IgD-negative memory B cell (primary cell): ENCODE data around the gene UBE2V1. TPM values are rescaled to one million over a fixed set of nuclear protein-coding genes. Genes with fewer than 3 reads are reported as not detected.
"Not testable (repeated sequence)": the region's sequence is repeated elsewhere in the genome, so short reads cannot be mapped to it uniquely, and the experiment has no call there.

ENCODE experiments used
- H3K27ac Mint-ChIP-seq, 3 donors: one replicate each; pipeline ENCODE4 v1.8.0; 2020 to 2022; ENCODE audit warnings: mild to moderate bottlenecking in 3 of 3, mixed read lengths in 3 of 3, moderate library complexity in 1 of 3
- H3K27me3 Mint-ChIP-seq: one replicate; pipeline ENCODE4 v1.8.0; 2021; ENCODE audit warnings: mixed read lengths
- H3K36me3 Mint-ChIP-seq: one replicate; pipeline ENCODE4 v1.8.0; 2020; ENCODE audit warnings: mild to moderate bottlenecking, mixed read lengths
- H3K4me1 Mint-ChIP-seq, 3 donors: one replicate each; pipeline ENCODE4 v1.8.0; 2020 to 2022; ENCODE audit warnings: mixed read lengths in 3 of 3, mild to moderate bottlenecking in 1 of 3
- H3K4me3 Mint-ChIP-seq, 4 donors: one replicate each; pipeline ENCODE4 v1.8.0; 2020 to 2022; ENCODE audit warnings: mild to moderate bottlenecking in 4 of 4, mixed read lengths in 4 of 4, moderate library complexity in 3 of 4
- H3K9me3 Mint-ChIP-seq, 3 donors: one replicate each; pipeline ENCODE4 v1.8.0; 2020 to 2021; ENCODE audit warnings: mixed read lengths in 3 of 3, mild to moderate bottlenecking in 1 of 3
- polyA plus RNA-seq: library from polyadenylated mRNA; unstranded; fragments of 300-500 nt; fragmentation: Illumina TruSeq; gene quantifications from one replicate; pipeline ENCODE4 v1.2.3, GENCODE V29; 2021

Gene UBE2V1
- polyA plus RNA-seq, 1 donor from 2014 or later, result 125 TPM

DNA sequence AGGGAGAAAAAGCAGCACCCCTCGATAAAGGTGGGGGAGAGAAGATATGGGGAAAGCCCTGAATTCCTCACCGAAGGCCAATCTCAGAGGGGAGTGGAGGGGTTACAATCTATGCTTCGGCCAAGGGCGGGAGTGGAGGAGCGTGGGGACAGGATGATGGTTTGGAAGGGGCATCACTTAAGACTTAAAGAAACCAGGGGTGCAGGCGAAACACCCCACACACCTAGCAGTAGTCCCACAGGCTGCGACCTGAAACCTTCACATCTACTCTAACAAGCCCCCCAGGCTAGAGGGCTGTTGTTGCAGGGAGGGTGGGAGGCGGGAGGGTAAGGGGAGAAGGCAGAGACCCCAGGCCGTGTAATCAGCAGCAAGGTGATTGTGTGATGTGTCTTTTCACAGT is 30.9 kb downstream of the UBE2V1 start:
- peak overlapping the region in 1 of 3 donors; percentile 48 for H3K27ac Mint-ChIP-seq
- not testable (repeated sequence) for H3K4me3 Mint-ChIP-seq, H3K27me3 Mint-ChIP-seq, H3K36me3 Mint-ChIP-seq, H3K9me3 Mint-ChIP-seq
- peaks cover 12 to 16% (median 12%) of the 10 kb centered on the region in 3 donors for H3K4me1 Mint-ChIP-seq

DNA sequence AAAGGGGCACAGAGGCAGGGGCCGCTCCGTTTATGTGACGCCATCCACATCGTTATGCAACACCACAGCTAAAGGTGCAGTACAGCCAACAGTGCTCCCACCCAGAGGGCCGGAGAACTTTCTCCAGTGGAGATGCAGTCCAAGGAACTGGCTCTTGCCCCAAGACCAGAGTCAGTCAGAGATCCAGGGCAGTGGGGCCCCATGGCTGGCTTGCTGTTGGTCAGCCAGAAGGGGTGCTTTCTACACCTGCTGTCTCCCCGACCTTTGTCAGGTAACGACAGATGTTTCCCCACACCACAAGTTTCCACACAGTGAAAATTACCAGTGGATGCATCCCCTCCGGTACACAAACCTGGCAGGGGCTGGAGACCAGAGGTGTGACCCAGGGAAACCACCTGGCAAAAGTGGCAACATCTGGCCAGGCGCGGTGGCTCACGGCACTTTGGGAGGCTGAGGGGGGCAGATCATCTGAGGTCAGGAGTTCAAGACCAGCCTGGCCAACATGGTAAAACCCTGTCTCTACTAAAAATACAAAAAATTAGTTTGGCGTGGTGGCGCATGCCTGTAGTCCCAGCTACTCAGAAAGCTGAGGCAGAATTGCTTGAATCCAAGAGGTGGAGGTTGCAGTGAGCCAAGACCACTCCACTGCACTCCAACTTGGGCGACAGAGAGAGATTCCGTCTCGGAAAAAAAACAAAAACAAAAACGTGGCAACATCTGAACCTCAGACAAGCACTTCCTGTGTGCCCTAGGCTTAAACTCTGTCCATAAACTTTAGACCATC is 34.9 kb downstream of the UBE2V1 start:
- H3K27ac Mint-ChIP-seq, result no peak overlapping the region
- no peaks in the 10 kb centered on the region for H3K4me1 Mint-ChIP-seq
- no peaks in the 10 kb centered on the region for H3K36me3 Mint-ChIP-seq
- H3K27me3 Mint-ChIP-seq, result no peaks in the 10 kb centered on the region
- H3K9me3 Mint-ChIP-seq, result no peaks in the 10 kb centered on the region
- H3K4me3 Mint-ChIP-seq, result no peak overlapping the region

DNA sequence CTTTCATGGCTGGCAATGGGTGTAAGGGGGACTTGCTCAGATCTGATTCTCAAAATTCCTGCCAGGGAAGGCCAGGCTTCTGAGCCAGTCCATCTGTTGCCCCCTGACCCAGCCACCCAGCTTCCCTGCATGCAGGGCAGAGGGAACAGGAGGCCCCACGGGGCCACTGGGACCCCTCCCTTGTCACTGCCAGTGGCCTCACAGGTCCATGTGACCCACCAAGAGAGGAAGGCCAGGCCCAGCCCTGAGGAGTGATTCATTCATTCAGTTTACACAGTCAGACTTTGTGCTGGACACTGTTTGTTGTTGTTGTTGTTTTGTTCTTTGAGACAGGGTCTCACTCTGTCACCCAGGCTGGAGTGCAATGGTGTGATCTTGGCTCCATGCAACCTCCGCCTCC is 39.5 kb downstream of the UBE2V1 start:
- Mint-ChIP-seq H3K4me3 (no peak overlapping the region), H3K27me3 (no peaks in the 10 kb centered on the region), H3K27ac (no peak overlapping the region), H3K36me3 (no peaks in the 10 kb centered on the region), H3K9me3 (no peaks in the 10 kb centered on the region), H3K4me1 (peaks cover 2 to 6% (median 5%) of the 10 kb centered on the region in 3 donors)

DNA sequence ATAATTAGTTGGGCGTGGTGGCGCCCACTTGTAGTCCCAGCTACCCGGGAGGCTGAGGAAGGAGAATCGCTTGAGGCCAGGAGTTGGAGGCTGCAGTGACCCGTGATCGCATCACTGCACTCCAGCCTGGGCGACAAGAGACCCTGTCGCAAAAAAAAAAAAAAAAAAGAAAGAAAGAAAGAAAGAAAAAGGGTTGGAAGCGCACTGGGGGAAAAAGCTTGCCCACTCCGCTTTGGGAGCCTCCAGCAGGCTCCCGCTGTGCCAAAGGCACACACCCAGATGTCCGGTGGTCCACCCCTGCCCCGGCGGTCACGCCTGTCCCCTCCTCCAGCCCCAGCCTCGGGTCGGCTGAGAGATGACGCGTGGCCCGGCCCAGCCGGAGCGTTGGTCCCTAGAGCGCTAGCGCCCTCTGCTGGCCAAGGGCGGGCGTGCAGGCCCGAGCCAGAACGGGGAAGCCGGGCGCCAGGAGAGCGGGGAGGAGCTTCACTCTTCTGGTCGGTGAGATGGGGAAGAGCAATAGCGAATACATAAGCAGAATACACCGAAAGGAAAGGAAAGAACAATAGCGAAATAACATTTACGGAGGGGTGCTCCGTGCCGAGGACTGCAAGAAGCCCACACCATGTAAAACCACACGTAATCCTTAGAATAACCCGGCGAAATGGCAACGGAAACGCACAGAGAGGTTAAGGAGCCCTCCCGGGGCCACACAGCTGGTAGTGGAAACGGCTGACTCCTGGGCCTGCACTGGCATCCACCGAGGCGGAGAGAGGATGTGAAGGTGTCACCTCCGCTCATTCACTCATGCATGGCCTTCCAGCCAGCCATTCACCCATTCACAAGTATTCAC is 41.7 kb downstream of the UBE2V1 start:
- Mint-ChIP-seq H3K4me3 (peak overlapping the region in 3 of 4 donors; percentile 46 to 80 (median 77)), H3K27ac (peak overlapping the region in 1 of 3 donors; percentile 63), H3K4me1 (peaks cover 2 to 6% (median 5%) of the 10 kb centered on the region in 3 donors), H3K9me3 (no peaks in the 10 kb centered on the region), H3K36me3 (no peaks in the 10 kb centered on the region), H3K27me3 (peaks cover 2% of the 10 kb centered on the region)

DNA sequence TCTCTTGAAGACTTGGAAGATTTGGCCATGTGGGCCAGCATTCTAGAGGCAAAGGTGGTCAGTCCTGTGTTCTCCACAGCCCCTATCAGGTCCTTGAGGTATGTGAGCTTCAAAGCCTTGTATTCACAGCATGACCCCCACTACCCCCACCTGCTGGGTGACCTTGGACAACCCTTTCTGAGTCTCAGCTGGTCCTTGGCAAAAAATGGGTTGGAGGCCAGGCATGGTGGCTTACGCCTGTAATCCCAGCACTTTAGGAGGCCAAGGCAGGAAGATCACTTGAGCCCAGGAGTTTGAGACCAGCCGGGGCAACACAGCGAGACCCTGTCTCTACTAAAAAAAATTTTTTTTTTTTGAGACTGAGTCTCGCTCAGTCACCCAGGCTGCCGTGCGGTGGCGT is 42.6 kb downstream of the UBE2V1 start:
- Mint-ChIP-seq H3K36me3 (no peaks in the 10 kb centered on the region), H3K4me1 (peaks cover 2 to 6% (median 5%) of the 10 kb centered on the region in 3 donors), H3K27ac (no peak overlapping the region), H3K9me3 (no peaks in the 10 kb centered on the region), H3K4me3 (no peak overlapping the region), H3K27me3 (peaks cover 2% of the 10 kb centered on the region)

DNA sequence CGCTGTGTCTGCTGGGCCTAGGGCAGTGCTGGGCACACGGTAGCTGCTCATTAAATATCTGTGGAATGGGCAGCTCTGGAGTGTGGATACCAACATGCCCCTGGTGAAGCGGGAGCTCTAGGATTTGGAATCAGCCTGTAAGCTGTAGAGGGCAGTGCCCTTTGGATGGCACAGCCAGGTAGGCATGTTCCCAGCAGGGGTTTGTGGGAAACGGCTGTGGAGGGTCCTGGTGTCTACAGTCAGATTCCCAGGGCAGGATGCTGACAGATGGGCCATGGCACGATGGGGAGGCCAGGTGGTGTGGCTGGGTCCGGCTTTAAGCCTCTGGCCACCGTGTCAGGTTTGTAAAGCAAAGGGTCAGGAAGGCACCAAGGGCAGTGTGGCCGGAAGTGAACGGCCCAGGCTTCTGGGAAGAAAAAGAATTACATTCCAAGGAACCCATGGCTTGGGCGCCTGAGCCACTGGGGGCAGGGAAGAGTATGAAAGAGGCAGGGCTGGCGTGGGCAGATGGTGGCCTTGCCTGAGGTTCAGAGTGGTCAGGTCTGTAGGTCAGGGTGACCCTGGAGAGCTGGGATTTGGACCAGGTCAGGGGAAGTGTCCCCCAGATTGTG is 44.8 kb downstream of the UBE2V1 start:
- no peak overlapping the region for H3K4me3 Mint-ChIP-seq
- no peaks in the 10 kb centered on the region for H3K9me3 Mint-ChIP-seq
- H3K4me1 Mint-ChIP-seq, result peaks cover 2 to 6% (median 5%) of the 10 kb centered on the region in 3 donors
- peaks cover 2% of the 10 kb centered on the region for H3K27me3 Mint-ChIP-seq
- no peaks in the 10 kb centered on the region for H3K36me3 Mint-ChIP-seq
- H3K27ac Mint-ChIP-seq, result no peak overlapping the region

DNA sequence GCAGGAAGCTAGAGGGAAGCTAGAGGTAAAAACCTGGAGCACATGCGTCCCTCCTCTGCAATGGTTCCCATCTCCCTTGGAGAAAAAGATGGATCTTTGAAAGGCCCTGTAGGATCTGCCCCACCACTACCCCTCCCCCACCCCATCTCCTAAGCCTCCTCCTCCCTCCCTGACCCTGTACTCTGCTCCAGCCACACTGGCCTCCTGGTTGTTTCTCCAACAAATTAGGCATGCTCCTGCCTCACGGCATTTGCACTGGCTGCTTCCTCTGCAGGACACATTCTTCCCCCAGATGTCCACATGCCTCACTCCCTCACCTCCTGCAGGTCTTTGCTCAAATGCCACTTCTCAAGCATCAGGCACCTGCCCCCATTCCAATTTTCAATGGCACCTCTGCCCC is 45.5 kb downstream of the UBE2V1 start:
- no peaks in the 10 kb centered on the region for H3K9me3 Mint-ChIP-seq
- peaks cover 2% of the 10 kb centered on the region for H3K27me3 Mint-ChIP-seq
- no peak overlapping the region for H3K4me3 Mint-ChIP-seq
- H3K4me1 Mint-ChIP-seq, result peaks cover 2 to 6% (median 5%) of the 10 kb centered on the region in 3 donors
- no peaks in the 10 kb centered on the region for H3K36me3 Mint-ChIP-seq
- no peak overlapping the region for H3K27ac Mint-ChIP-seq

DNA sequence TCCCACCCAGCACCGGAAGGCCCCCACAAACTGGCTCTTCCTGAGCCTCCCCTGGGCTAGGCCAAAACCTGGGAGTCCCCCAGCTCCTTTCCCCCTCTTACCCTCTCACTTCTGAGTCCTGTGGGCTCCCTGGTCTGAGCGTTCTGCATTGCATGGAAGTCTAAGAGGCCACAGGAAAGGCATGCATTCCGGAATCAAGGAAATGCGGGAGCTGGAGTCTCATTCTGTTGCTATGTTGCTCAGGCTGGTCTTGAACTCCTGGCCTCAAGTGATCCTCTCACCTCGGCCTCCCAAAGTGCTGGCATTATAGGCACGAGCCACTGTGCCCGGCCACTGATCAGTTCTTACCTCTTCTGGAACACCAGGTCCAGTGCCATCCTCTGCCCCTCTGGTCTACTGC is 45.9 kb downstream of the UBE2V1 start:
- Mint-ChIP-seq H3K4me3 (no peak overlapping the region), H3K4me1 (peaks cover 2 to 6% (median 5%) of the 10 kb centered on the region in 3 donors), H3K27ac (no peak overlapping the region), H3K9me3 (no peaks in the 10 kb centered on the region), H3K36me3 (no peaks in the 10 kb centered on the region), H3K27me3 (peaks cover 2% of the 10 kb centered on the region)

DNA sequence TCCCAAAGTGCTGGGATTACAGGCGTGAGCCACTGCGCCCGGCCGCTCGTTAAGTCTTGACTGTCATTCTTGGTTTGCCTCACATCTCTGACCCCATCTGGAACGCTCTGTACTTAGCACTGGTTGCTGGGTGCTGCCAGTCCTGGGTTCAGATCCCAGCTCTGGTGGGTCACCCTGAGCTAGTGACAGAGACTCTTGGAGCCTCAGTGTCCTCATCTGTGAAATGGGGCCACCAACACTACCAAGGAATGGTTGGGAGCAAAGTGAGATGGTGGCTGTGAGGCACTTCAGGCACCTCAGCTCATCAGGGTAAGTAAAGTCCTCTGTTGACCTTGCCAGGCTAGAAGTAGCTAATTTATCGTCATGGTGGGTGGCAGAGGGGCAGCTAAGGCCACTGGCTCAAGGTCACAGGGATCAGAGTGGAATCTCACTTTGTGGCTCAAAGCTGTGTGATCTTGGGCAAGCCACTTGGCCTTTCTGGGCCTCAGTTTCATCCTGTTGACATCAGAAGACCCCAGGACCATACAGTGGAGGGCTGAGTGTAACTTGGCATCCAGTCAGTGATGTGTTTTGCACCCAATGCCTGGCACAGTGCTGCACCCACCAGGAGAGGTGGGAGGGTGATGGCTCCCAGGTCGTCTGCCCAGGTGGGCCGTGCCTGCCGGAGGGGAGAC is 46.7 kb downstream of the UBE2V1 start:
- H3K27ac Mint-ChIP-seq, result peak overlapping the region in 1 of 3 donors; percentile 81
- H3K27me3 Mint-ChIP-seq, result peaks cover 2% of the 10 kb centered on the region
- no peaks in the 10 kb centered on the region for H3K9me3 Mint-ChIP-seq
- H3K36me3 Mint-ChIP-seq, result no peaks in the 10 kb centered on the region
- H3K4me1 Mint-ChIP-seq, result peaks cover under 1 to 2% (median 1%) of the 10 kb centered on the region in 3 donors
- no peak overlapping the region for H3K4me3 Mint-ChIP-seq

DNA sequence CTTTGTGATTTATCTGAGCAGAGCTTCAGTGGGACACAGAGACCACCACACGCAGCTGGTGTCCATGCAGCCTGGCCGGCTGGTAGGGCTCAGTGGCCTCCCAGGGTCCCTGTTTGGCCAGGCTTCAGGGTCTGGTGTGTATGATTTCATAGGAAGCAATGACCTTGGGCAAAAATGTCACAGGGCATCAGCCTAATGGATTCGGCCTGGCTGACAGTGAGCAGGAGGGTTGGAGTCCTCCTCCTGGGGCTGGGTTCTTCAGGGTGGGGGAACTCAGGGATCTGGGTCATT is 47.7 kb downstream of the UBE2V1 start:
- H3K36me3 Mint-ChIP-seq, result no peaks in the 10 kb centered on the region
- no peak overlapping the region for H3K4me3 Mint-ChIP-seq
- H3K4me1 Mint-ChIP-seq, result no peaks in the 10 kb centered on the region
- H3K9me3 Mint-ChIP-seq, result no peaks in the 10 kb centered on the region
- peaks cover 2% of the 10 kb centered on the region for H3K27me3 Mint-ChIP-seq
- H3K27ac Mint-ChIP-seq, result no peak overlapping the region

DNA sequence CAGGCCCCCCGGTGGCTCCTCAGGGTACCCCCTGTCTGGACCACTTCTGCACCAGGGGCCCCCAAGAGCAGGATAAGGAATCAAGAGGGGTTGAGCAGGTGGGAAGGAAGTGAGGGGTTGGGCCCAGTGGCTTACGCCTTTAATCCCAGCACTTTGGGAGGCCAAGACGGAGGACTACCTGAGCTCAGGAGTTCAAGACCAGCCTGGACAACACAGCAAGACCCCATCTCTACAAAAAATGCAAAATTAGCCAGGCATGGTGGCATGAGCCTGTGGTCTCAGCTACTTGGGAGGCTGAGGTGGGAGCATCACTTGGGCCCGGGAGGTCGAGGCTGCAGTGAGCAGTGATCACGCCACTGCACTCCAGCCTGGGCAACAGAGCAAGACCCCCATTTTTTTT is 49.2 kb downstream of the UBE2V1 start:
- H3K36me3 Mint-ChIP-seq, H3K9me3 Mint-ChIP-seq, H3K27ac Mint-ChIP-seq, H3K4me1 Mint-ChIP-seq, H3K4me3 Mint-ChIP-seq, H3K27me3 Mint-ChIP-seq: not testable (repeated sequence)

DNA sequence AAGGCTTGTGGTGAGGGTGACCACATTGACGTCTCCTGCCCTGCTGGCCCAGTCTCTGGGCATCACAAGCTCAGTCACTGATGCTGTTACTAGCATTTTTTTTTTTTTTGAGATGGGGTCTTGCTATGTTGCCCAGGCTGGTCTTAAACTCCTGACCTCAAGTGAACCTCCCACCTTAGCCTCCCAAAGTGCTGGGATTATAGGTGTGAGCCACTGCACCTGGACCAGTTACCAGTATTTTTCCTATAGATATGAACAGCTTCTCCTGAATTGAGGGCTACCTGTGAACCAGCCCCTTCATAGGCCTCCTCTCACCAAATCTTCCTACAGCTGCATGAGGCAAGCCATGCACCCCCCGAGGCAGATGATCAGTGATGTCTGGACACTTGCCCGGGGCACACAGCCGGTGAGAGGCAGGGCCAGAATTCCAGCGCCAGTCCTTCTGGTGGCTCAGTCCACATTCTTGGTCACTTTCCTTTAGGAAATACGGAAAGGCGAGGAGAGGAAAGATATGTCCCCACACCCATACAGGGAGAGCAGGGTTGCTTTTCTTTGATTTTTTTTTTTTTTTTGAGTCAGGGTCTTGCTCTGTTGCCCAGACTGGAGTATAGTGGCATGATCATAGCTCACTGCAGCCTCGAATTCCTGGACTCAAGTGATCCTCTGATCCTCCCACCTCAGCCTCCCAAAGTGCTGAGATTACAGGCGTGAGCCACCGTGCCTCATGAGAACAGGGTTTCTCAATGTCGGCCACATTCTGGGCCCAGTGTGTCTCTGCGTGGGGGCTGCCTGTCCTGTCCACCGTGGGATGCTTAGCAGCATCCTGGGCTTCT is 50.7 kb downstream of the UBE2V1 start:
- Mint-ChIP-seq H3K4me3 (no peak overlapping the region), H3K27ac (peak overlapping the region in 1 of 3 donors; percentile 83), H3K9me3 (no peaks in the 10 kb centered on the region), H3K4me1 (no peaks in the 10 kb centered on the region), H3K27me3 (no peaks in the 10 kb centered on the region), H3K36me3 (no peaks in the 10 kb centered on the region)

DNA sequence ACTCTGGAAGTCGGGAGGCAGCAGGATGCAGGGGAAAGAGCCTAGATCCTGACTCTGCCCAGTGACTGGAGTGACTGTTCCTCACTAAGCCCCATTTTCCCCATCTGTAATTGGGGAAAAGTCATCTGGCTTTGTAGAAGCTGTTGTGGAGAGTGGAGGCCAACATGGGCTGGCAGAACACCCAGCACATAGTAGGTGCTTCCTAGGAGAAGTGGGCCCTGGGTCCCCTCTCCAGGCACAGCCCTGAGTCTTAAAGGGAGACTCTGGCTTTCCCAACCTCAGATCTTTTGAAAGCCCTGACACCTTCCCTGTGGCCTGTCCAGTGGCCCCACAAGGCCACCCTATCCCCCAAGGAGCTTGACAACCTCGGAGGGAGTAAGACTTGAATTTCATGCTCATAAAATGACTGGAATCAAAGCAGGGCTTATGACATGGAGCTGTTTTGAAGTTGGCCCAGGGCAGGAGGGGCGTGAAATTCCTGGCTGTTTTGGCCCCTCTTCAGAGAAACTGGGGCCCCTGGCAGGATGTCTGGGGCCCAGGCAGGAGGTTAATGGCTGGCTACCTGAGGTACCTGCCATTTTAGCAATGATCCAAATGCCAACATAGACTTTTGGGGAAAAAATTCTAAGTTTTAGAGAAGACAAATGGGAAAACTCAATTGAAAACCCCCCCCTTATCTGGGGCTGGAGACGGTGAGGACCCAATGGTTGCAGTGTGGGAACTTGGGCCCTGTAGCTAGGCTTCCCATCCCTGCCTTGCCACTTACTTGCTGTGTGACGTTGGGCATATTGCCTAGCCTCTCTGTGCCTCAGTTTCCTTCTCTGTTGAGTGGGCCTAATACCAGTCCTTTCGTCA is 51.6 kb downstream of the UBE2V1 start:
- Mint-ChIP-seq H3K36me3 (peaks cover 1% of the 10 kb centered on the region), H3K9me3 (no peaks in the 10 kb centered on the region), H3K4me1 (no peaks in the 10 kb centered on the region), H3K4me3 (no peak overlapping the region), H3K27me3 (no peaks in the 10 kb centered on the region), H3K27ac (no peak overlapping the region)
